A549 treated with DMSO at 1 μM for 4 hours (cell line): ENCODE results near the gene TMPRSS4. TPM values are rescaled to one million over a fixed set of nuclear protein-coding genes. Genes with fewer than 3 reads are reported as not detected.

Experiments
- total RNA-seq: library from RNA; stranded (reverse); fragments of 200-300 nt; extraction: Qiagen RNA extraction; gene quantifications from 5 replicates; pipeline ENCODE4 v1.2.3, GENCODE V29; 2022; ENCODE audit warnings: low read depth

TMPRSS4 gene, protein sequence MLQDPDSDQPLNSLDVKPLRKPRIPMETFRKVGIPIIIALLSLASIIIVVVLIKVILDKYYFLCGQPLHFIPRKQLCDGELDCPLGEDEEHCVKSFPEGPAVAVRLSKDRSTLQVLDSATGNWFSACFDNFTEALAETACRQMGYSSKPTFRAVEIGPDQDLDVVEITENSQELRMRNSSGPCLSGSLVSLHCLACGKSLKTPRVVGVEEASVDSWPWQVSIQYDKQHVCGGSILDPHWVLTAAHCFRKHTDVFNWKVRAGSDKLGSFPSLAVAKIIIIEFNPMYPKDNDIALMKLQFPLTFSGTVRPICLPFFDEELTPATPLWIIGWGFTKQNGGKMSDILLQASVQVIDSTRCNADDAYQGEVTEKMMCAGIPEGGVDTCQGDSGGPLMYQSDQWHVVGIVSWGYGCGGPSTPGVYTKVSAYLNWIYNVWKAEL
- 0.13 TPM in 1 of 5 replicates, not detected in the others for total RNA-seq

DNA sequence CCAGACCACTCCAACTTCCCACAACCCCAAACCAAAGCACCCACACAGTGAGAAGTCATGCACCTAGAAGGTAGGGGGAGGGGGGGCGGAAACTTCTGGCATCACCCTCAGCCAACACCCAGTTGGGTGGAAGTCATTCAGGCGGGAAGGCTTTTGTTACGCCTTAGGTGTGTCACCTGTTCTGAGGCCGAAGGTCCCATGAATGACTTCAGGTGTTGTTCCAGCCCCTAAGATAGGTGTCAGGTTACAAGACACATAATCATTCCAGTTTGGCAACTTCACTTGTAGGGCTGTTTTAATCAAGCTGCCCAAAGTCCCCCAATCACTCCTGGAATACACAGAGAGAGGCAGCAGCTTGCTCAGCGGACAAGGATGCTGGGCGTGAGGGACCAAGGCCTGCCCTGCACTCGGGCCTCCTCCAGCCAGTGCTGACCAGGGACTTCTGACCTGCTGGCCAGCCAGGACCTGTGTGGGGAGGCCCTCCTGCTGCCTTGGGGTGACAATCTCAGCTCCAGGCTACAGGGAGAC is at the start of gene TMPRSS4:
Gene TMPRSS4, plus strand, starts transcription at position 325 of the 528 bp plus-strand sequence. CDS start 225 bp downstream, outside the sequence.

DNA sequence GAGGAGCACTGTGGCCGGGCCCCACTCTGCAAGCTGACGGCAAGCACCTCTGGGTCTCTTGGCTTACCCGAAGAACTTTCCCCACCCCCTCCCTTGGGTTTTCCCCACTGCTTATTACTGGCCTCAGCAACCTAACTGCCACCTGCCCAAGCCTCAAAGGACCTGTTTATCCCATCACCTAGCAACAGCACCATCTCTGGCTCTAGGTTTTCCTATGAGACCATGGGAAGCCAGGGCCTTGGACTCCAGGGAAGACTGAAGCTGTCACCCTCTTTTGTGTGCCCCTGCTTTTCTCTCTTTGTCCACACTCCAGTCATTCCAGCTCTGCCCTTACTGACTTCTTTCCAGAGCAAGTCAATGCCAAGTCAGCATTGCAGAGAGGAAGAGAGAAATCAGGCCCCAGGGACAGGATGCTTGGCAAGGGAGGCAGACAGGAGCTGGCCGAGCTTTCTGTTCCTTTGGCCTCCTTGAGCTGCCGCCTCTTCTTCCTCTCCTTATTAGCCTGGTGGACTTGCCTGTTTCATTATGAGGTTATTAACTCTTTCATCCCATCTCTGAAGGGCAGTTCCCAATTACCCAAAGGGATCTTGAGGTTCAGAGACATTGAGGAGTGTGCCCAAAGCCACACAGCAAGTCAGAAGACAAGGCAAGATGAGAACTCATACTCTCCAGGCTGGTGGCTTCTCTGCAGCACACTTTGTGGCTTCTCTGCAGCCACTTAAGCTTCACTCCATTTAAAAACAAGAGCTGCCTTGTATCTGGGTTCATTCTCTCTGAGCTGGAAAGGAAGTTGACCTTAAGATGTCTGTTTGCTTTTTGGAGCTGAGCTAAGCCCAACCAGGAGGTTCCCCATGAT is 10.3 kb downstream of the TMPRSS4 start, which contains the start of gene SMIM35:
Gene SMIM35, minus strand, starts transcription at position 51 of the 856 bp plus-strand sequence. CDS start 206 bp downstream, outside the sequence.

DNA sequence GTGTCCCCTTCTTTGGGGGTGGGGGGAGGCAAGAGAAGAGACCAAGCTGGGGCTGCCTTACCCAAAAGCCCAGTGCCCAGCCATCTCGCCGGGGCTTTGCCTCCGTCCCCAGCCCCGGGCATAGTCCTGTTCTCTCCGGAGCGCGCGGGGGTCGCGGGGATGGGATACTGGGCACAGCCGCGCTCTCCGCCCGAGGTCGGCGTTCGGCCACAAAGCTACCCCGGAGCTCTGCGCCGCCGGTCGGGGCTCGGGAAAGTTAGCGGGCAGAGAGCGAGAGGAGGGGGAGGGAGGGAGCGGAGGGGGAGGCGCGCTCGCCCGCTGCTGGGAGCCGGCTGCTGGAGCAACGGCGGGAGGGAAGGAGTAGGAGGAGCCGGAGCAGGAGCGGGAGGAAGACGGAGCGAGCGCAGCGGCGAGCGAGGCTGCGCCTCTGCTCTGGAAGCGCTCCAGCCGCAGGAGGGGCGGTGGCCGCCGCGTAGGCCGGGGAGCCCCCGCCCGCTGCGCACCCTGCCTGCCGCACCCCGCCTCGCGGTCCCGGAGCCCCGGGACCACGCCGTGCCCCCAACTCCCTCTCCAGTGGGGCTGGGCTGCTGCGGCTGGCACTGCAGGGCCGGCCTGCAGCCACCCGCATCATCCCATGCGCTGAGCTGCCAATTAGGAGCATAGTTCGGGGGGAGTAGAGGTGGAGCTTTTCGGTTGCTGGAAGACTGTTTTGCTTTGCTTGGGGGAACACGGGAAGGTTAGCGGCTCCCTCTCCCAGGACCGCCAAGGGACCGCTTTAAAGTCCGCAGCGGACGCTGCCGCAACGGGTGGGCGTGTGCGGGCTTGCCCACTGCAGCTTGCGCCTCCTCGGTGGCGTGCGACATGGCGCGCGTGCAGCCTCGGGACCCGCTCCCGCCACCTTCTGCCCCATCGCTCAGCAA is 75.9 kb downstream of the TMPRSS4 start, which contains the start of gene SCN4B:
Gene SCN4B, minus strand, starts transcription at position 272 of the 920 bp plus-strand sequence. Its CDS starts 150 bp downstream, at position 122.

Other genes with a start within 250 kb of the TMPRSS4 start
- gene FXYD6, start 200.4 kb upstream of the TMPRSS4 start, total RNA-seq = 0.17 to 0.52 TPM (median 0.23 TPM) in 5 replicates
- not detected in 5 replicates for gene TMPRSS13, start 147.7 kb upstream of the TMPRSS4 start, total RNA-seq
- 0.07 to 0.34 TPM (median 0.18 TPM) in 4 of 5 replicates, not detected in the other for gene IL10RA, start 90.7 kb upstream of the TMPRSS4 start, total RNA-seq
- not detected in 5 replicates for gene SMIM35, start 9.9 kb downstream of the TMPRSS4 start, total RNA-seq
- gene SCN4B, start 75.7 kb downstream of the TMPRSS4 start, total RNA-seq = 0.02 to 0.06 TPM (median 0.05 TPM) in 5 replicates
- not detected in 5 replicates for gene SCN2B, start 99.6 kb downstream of the TMPRSS4 start, total RNA-seq
- gene JAML, start 147.9 kb downstream of the TMPRSS4 start, total RNA-seq = not detected in 5 replicates
- 0.35 to 0.45 TPM (median 0.40 TPM) in 5 replicates for gene MPZL3, start 175.3 kb downstream of the TMPRSS4 start, total RNA-seq
- 0.08 TPM in 1 of 5 replicates, not detected in the others for gene MPZL2, start 187.2 kb downstream of the TMPRSS4 start, total RNA-seq
- not detected in 5 replicates for gene CD3E, start 227.7 kb downstream of the TMPRSS4 start, total RNA-seq